Measurements from ENCODE around the gene C17orf75. TPM values are rescaled to one million over a fixed set of nuclear protein-coding genes. Genes with fewer than 3 reads are reported as not detected.
"Not testable (repeated sequence)": the region's sequence is repeated elsewhere in the genome, so short reads cannot be mapped to it uniquely, and the experiment has no call there.

The C17orf75 gene
- 77.9 and 97.6 TPM in 2 replicates for polyA plus RNA-seq (2014; cell fraction: cytosol; rRNA removed)
- 159 and 168 TPM in 2 replicates for polyA plus RNA-seq (2014; cell fraction: nucleus; rRNA removed)

DNA sequence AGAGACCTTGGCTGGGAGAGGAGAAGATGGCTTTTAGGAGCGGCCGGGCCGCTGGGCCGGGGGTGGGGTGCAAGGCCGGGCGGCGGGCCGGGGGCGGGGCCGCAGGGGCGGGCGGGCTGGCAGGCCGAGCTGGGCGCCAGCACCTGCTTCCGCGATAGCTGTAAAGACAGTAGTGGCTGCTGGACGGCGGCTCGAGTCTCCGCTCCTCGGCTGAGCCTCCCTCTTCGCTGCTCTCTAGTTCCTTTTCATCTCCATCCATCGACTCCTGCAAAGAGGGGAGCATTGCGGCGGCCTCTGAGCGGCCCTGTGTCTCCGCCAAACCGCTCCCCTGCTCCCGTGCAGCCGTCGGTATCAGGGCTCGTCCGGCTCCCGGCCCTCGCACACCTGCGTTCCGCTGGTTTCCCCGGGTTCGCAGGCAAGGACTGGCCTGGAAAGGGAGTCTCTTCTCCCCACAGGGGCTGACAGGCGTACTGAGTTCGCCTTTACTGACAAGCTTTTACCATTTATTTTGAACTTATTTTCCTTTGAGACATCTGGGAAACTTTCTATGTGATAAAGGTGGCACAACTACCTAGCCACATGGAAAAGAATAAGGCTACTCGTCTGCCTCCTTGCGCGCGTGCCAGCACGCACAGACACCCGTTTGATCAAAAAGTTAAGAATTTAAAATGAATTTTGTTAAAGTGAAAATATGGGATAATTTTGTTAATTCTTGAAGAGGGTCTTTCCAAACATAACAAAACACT, at the start of gene C17orf75:
Gene C17orf75 (minus strand): TSS at position 317 of the 746 bp plus-strand sequence. CDS start 34 bp downstream, at position 283.
- peak; percentile 87 for DNase-seq (ENCODE audit: low spot score)

DNA sequence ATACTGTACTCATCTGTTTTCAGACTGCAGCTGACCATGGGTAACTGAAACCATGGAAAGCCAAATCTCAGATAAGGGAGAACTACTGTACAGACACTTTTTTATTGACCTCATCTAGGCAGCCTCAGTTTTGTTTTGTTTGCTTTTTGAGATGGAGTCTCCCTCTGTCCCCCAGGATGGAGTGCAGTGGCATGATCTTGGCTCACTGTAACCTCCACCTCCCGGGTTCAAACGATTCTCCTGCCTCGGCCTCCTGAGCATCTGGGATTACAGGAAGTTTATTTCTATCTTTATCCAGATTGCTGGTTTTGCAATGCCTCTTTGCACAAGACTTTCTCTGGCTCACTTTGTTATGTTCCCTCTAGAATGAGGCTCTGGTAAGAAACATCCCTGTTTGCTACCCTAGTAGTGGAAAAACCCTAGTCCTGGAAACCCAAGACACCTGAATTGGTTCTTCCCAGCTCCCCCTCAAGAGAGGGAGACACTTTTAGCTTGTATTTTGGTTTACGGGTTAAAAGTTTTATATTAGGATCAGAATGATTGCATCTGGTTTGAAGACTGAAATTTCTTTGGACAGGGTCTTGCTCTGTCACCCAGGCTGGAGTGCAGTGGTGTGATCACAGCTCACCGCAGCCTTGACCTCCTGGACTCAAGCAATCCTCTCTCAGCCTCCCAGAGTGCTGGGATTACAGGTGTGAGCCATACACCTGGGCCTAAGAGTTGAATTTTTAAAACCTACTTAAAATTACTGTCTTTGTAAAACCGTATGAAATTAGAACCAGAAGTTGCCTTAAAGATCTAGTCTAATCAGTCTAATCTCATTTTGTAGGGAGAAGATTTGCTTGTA, 46.9 kb upstream of the C17orf75 start:
- DNase-seq (ENCODE audit: low spot score) = no peak

DNA sequence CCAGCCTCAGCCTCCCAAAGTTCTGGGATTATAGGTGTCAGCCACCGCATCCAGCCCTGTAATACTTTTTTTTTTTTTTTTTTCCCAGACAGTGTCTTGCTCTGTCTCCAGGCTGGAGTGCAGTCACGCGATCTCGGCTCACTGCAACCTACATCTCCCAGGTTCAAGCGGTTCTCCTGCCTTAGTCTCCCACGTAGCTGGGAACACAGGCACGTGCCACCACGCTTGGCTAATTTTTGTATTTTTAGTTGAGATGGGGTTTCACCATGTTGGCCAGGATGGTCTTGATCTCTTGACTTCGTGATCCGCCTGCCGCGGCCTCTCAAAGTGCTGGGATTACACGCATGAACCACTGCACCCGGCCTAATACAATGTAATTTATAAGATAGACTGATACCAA, 46.2 kb upstream of the C17orf75 start:
- DNase-seq (ENCODE audit: low spot score) = not testable (repeated sequence)

GRCh38 chr17:32386844-32387243, 44.9 kb upstream of the C17orf75 start:
- DNase-seq (ENCODE audit: low spot score) = no peak

GRCh38 chr17:32385971-32386370, 44.0 kb upstream of the C17orf75 start:
- no peak for DNase-seq (ENCODE audit: low spot score)

DNA sequence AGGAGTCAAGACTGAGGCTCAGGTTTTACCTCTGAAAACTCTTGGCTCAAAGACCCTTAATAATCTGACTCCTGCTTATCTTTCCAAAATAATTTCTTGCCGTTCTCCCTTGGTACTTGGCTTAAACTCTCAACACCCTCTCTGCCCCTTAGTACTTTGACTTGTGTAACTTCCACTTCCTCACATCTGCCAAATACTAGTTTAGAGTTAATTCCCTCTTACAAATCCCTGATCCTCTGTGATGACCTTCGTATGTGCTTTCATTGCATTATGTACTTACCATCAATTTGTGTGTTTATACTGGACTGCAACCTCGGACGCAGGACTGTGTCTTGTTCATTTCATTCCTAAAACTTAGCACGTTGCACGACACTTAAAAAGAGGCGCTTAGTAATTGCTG, 43.1 kb upstream of the C17orf75 start:
- no peak for DNase-seq (ENCODE audit: low spot score)

DNA sequence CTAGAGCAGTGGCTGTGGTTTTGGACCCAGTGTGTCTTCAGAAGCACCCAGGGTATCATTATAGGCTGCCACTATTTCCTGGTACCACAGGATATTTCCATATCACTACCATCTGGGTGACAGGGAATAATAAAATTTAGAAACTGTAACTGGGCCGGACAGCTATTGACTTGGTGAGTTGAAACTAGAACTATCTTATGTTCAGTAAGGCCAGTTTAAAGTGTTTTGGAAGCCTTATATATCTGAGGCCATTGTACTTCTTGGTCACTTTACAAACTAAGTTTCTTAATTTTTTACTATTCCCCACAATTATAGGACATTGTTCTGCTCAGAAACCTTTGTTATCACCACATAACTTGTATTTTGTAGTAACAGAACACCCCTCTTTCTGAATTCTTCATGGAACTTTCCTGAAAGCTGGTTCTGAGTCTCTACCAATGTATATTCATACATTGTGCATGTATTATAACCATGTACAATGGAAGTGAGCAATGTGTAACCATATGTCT, 42.0 kb upstream of the C17orf75 start:
- no peak for DNase-seq (ENCODE audit: low spot score)

GRCh38 chr17:32382526-32383223, 40.7 kb upstream of the C17orf75 start:
- no peak for DNase-seq (ENCODE audit: low spot score)

GRCh38 chr17:32370426-32370825, 28.5 kb upstream of the C17orf75 start:
- DNase-seq (ENCODE audit: low spot score) = no peak

DNA sequence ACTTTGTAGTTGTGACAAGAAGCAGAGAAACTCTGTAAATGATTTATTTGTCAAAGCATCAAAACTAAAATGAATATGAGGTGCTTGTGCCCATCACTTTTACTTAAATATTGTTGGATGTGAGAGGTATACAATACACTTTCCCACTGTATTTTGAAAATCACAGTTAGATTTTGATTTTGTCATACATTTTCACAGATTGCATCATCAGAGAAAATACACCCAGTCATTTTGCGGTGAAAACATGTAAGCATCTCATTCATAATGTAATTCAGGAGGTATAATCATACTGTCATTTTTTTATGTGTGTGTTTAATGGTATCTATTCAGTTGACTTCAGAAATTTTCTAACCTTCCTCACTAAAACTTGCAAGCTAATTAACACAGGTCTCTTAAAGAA, 19.3 kb upstream of the C17orf75 start:
- DNase-seq (ENCODE audit: low spot score) = no peak

DNA sequence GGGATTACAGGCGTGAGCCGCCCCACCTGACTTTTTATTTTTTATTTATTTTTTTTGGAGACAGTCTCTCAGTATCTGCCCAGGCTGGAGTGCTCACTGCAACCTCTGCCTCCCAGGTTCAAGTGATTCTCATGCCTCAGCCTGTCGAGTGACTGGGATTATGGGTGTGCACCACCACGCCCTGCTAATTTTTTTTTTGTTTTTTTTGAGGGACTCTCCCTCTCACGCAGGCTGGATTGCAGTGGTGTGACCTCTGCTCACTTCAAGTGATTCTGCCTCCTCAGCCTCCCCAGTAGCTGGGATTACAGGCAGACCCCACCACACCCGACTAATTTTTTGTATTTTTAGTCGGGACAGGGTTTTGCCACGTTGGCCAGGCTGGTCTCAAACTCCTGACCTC, 15.6 kb upstream of the C17orf75 start:
- no peak for DNase-seq (ENCODE audit: low spot score)

- DNase-seq (ENCODE audit: low spot score) = no peak
Observed at GRCh38 chr17:32356750-32357149, 14.8 kb upstream of the C17orf75 start.

DNA sequence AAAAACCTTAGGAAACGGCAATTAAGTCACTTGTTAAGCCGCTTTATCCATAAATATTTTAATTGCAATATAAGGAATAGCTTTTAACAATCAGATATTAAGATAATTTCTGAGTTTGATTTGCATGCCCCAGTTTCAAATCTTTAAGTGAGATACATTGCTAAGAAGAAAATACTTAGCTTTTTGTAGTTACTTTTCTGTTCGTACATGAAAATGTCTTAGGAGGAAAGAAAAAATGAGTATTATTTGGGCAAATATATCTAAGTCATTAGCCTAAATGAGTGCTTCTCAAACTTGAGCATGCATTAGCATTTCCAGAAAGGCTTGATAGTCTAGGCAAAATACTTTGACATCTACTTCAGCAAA, 14.4 kb upstream of the C17orf75 start:
- no peak for DNase-seq (ENCODE audit: low spot score)

GRCh38 chr17:32355649-32356377, 13.8 kb upstream of the C17orf75 start:
- DNase-seq (ENCODE audit: low spot score) = no peak

DNA sequence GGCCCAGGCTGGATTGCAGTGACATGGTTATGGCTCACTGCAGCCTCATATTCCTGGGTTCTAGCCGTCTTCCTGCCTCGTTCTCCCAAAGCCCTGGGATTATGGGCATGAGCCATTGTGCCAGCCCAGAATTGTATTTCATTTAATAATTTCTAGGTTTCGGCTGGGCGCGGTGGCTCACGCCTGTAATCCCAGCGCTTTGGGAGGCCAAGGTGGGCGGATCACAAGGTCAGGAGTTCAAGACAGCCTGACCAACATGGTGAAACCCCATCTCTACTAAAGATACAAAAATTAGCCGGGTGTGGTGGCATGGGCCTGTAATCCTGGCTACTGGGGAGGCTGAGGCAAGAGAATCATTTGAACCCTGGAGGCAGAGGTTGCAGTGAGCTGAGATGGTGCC, 10.8 kb upstream of the C17orf75 start:
- DNase-seq (ENCODE audit: low spot score) = not testable (repeated sequence)

GRCh38 chr17:32350666-32351418, 8.9 kb upstream of the C17orf75 start:
- peak; percentile 36 for DNase-seq (ENCODE audit: low spot score)

DNA sequence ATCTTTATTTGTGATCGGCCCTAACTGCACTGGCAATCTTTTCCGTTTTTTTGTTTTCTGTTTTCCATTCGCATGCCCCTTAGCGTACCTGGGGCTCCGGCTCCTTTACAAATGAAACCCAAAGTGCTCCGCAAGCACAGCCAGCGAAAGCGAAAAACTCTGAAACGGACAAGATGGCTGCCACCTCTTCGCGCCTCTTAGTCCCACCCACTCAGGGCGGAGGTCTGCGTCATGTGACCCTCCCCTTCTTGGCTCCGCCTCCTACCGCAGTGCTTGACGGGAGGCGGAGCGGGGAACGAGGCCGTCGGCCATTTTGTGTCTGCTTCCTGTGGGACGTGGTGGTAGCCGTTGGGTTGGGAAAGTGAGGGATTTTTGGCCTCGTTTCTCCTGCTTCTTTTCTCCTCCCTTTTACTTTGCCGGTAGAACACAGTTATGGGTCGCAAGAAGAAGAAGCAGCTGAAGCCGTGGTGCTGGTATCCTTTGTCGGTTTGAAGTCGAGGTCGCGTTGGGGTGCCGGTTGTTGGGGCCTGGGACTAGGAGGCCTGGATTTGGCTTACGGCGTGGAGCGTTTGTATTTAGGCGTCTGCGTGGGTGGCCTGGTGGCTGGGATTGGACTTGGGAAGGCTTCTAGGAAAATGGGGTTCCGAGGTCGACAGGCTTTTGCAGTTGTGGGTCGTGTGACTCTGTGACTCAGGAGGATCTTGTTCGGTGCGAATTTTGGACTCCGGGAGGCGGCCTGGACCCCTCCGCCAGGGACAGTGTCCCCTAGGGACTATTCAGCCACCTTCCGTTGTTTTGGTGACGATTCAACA, 8.1 kb upstream of the C17orf75 start, which contains the start of gene ZNF207:
Gene ZNF207 (plus strand): TSS at position 304 of the 812 bp plus-strand sequence. CDS start 129 bp downstream, at position 433.
- DNase-seq (ENCODE audit: low spot score) = peak; percentile 97

GRCh38 chr17:32349503-32349853, 7.5 kb upstream of the C17orf75 start:
- no peak for DNase-seq (ENCODE audit: low spot score)

DNA sequence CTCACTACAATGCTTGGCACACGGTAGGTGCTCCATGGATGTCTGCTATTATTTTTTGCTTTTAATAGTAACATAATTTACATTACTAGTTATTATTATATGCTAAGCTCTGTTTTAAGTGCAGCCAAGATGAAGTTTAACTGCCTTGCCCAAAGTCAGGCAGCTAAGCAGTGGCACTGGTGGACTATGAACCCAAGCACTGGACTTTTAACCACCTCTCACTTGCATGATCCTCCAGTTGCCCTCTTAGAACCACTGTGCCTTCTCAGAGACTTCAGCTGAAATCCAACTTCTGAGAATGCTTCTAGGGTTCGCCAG, 6.5 kb upstream of the C17orf75 start:
- no peak for DNase-seq (ENCODE audit: low spot score)

Data from SK-N-DZ (cell line).